H1 (cell line): Measurements from ENCODE around the gene CLCF1.

Experiments
- BACH1 ChIP-seq: IDR thresholded peaks from 2 replicates; pipeline ENCODE4 v1.6.1; 2012; ENCODE audit warnings: low read length, improper control_type of control experiment
- BCL11A ChIP-seq, 2 experiments: IDR thresholded peaks; one replicate each; pipeline ENCODE4 v1.6.1; 2011; ENCODE audit warnings: low read depth in 2 of 2, low read length in 2 of 2, mild to moderate bottlenecking in 2 of 2
- POLR2A ChIP-seq, 2 experiments: IDR thresholded peaks; 1 replicate in 1 of 2; 2 replicates in 1 of 2; pipeline ENCODE4 v1.6.1; 2011; ENCODE audit warnings: low read depth in 2 of 2, low read length in 2 of 2, mild to moderate bottlenecking in 2 of 2; ENCODE audit errors: control extremely low read depth in 1 of 2
- TCF12 ChIP-seq: IDR thresholded peaks from 2 replicates; pipeline ENCODE4 v1.6.1; 2011; ENCODE audit warnings: low read depth, mild to moderate bottlenecking, low read length

DNA sequence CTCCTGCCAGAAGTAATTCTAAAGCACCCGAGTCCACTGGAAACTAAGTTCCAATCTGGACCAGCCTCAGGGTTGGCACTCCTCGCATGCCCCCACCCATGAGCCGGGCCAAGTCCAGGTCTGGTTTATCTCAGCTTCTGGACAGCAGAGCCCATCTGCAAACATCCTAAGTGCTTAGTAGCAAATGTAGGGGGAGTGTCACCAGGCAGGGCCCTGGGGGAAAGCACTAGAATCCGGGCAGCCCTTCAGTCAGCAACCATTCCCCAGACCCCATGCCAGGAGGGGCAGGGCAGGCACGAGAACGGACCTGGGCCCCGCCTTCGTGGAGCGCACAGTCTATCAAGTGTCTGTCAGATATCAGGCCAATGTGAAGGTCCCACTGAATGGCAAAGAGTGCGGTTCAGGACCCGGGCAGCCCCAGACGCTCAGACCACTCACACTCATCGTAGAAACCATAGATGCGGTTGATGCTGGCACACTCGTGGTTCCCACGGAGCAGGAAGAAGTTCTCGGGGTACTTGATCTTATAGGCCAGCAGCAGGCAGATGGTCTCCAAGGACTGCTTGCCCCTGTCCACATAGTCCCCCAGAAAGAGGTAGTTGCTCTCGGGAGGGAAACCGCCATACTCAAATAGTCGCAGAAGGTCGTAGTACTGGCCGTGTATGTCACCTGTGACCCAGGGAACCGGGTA, 27.0 kb upstream of the CLCF1 start:
- no peak for TF ChIP-seq BACH1
- TF ChIP-seq POLR2A (IDR thresholded peaks at IDR 0.05; ENCODE audit: control extremely low read depth in 1 of 2, low read depth in 2 of 2, low read length in 2 of 2): no peak
- TF ChIP-seq TCF12: no peak
- TF ChIP-seq BCL11A (IDR thresholded peaks at IDR 0.05; ENCODE audit: low read depth in 2 of 2, low read length in 2 of 2): no peak
